HG03064 (cell line): ENCODE data around the gene CLCN5.

Source experiments
- ATAC-seq: cut with Tn5 transposase; IDR thresholded peaks from one replicate; pipeline ENCODE4 v1.9.1; 2021; ENCODE audit warnings: low read depth; ENCODE audit not compliant: unreplicated experiment

The CLCN5 gene

DNA sequence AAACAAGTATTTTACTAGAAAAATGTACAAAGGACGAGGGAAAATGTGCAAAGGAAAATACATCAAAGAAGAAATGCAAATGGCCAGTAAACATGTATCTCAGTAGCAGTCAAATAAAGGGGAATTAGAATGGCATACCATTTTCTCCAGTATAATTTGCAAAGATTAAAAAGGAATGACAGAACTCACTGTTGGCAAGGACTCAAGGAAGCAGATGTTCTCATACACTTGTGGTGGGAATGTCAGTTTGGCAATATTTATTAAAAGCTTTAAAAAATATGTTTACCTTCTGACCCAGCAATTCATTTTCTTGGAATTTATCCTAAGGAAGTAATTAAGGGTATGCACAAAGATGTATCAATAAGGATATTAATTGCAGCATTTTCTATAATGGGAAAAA is 7.6 kb downstream of the CLCN5 start:
- no peak for ATAC-seq

DNA sequence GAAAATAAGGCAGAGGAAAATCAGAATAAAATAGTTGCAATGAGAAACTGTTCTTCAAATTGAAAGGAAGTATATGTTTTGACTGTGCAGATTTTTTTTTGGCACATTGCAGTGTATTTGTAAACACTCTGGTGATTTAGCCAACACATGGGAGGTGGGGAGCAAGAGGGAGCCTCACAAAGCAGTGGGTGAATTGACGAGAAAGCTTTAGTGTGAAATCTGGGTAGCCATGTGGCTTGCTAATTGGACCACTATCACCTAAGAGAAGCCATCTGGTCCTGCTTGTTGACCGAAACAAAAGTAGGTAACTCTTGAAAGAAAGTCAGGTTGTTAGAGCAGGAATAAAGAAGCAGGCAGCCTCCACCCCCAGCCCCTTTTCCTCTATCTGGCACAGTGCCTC is 10.4 kb downstream of the CLCN5 start:
- no peak for ATAC-seq

DNA sequence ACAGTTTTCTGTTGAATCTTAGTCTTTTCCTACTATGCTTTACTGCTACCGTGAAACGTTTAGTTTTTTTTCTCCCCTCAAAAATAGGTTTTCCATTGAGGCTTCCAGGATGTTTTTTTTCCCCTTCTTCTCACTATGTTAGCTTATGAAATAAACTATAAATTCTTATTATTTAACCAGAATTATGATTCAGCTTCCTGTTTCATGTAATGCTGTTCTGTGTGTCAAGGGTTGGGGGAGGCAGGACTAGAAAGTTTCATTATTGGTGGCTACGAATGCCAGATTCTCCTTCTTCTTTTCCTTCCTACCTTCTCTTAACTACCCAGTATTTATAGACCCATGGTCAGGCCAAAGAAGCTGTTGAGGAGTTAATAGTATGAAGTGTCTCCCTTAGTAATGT is 11.8 kb downstream of the CLCN5 start:
- no peak for ATAC-seq

DNA sequence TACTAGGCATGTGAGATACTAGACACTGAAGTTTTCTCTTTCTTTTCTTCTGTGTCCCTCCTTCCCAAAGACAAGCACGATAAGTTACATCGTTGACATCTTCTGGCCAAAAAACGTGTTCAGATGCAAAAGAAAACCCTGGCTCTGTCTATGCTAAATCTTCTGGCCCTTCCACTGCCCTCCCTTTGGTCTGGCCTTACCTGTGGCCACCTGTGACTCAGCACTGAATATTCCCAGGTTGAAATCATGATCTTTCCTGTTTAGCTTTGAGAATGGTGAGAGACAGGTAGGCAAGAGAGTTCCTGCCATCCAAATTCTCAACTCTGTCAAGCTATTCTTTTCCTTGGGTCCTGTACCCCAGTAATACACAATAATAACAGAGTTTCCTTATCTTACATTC is 12.3 kb downstream of the CLCN5 start:
- ATAC-seq: no peak

DNA sequence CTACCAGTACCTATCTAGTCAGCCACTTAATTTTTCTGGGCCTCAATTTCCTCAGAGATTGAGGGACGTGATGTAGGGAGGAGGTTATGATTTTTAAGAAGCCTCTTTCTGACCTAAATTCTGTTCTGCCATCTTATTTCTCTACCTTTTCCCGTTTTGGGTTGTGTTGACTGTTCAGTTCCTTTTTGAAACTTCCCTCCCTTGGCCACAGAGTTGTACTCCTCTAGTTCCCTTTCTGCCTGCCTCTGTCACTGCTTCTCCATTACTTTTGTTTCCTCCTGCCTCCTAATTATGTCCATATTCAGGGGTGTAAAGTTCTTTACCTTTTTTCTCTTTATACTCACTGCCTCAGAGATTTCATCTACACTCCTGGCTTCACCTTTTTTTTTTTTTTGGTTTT is 25.4 kb downstream of the CLCN5 start:
- no peak for ATAC-seq

DNA sequence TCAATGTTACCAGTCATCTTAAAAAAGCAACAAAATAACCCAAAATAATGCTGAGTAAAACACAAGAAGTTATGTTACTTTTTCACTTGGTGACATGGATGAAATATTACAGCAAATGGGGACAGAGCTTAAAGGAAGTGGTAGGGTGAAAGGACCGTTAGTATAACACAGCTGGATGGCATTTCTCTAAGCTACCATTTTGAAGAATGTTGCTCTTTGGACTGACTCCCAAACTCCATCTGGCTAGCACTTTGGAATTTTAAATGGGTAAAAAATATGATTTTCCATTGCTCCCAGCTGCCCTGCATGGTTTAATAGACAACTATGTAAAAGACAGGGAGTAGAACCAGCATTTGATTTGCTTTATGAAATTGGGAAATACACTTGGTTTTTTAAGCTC is 27.6 kb downstream of the CLCN5 start:
- no peak for ATAC-seq

DNA sequence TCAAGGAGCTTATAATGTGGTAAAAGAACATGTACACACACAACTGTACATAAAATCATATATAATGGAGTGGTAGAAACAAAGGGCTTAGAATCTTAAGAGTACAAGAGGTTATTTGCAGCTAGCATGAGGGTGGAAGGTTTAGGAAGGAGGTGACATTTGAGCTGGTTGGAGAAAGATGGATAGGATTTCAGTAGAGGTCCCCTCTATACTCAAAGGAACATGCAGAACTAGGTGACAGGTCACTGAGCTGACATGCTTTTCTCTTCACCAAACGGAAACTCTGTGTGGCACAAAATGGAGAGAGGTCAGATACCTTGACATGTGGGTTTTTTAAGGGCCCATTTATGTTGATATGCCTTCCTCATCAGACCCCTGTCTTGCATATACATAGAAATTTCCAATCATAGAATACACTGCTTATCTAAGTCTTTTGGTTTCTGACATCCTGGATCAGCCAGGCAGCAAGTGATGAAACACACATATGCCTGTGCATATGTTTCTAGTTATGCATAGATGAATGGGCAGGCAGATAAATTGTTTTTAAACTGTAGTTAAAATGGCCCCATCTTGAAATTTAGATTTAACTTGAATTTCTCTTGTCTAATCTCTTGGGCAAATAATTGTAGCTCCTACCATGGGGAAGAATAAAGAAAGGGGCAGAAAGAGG is 29.3 kb downstream of the CLCN5 start:
- ATAC-seq: no peak

DNA sequence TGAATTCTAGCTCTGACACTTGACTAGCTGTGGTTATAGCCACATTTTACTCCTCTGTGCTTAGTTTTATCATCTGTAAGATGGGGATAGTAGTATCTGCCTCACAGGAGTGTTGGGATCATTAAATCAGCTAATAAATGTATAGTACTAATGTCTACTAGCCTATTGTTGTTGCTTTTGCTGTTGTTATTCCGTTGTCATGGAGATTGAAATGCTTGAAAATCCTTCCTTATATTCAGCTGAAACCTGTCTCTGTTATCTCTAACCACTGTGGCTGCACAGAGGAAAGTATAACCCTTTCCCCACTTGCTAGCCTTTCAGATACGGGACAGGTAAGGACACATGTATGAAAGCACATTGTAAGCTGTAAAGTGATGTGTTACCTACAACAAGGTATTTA is 33.9 kb downstream of the CLCN5 start:
- ATAC-seq: no peak

DNA sequence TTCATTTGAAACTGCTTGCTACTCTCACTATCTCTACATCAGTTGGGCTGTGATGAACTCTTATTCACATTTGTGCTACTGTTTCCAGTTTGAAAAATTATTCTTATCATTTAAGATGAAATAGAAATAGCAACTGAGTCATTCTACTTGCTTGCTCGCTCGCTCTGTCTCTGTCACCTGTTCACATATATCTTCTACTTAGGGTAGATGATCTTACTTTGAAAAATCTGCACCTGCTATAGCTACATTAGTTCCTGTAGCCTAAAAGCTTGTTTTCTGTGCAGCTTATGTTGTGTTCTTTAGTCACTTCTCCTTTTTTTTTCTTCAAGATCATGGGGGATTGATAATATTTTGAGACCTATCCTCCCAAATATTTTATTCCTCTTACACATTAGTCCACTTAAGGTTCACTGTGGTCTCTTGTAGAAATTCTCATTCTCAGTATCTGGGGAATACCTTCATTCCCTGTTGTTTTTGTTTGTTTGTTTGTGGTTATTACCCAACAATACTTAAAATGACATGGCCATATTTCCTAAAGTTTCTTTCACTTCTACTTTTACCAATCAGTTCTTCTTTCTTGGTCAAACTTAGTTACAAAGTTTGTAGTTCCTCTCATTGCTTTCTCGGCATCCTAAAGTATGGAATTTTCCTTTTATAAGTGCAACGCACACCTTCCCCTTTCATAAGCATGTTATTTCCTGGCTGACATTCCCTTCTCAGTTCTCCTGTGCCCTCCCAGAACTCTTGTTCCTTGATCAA is 36.5 kb downstream of the CLCN5 start:
- ATAC-seq: no peak

DNA sequence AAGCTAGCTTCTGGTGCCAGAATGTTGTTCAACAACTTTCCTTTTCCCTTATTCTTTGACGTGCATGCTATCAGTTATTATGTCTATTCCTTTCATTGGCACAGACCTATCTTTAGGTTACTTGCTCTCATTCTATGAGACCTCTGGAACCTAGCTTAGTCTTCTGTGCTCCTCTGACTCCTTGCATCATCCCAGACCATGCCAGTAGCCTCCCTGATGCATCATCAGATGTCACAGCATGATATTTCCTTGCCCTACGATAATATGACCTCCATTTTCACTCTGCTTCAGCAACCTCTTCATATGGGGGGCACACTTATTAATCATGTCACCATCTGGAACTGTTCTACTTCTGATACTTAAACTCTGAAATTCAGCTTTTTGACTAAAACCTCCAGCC is 37.2 kb downstream of the CLCN5 start:
- no peak for ATAC-seq

DNA sequence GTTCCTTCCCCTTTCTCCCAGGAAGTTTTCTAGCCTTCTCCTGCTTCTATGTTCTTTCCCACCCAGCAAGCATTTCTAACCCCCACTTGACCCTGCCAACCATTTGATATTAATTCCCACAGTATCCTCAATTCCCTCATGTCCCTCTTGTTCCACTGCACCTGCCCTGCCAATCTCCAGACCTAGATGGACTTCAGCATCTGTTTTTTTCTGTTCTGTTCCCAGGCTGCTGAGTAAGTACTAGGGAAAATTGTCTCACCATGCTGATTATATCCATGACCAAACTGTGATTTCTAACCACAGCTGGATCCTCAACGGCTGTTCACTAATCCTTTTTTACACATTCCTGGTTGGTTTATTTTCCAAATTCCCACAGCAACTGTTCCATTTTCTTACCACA is 37.7 kb downstream of the CLCN5 start:
- no peak for ATAC-seq

DNA sequence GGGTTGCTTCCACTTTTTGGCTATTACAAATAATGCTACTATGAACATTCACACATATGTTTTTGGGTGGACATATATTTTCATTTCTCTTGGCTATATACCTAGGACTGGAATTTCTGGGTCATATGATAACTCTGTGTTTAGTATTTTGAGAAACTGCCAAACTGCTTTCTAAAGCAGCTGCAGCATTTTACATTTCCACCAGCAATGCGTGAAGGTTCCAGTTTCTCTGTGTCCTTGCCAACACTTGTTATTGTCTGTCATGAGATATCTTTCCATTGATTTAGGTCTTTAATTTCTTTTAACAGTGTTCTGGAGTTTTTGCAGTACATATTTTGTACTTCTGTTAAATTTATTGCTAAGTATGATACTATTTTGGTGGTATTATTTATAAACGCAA is 48.3 kb downstream of the CLCN5 start:
- ATAC-seq: no peak

DNA sequence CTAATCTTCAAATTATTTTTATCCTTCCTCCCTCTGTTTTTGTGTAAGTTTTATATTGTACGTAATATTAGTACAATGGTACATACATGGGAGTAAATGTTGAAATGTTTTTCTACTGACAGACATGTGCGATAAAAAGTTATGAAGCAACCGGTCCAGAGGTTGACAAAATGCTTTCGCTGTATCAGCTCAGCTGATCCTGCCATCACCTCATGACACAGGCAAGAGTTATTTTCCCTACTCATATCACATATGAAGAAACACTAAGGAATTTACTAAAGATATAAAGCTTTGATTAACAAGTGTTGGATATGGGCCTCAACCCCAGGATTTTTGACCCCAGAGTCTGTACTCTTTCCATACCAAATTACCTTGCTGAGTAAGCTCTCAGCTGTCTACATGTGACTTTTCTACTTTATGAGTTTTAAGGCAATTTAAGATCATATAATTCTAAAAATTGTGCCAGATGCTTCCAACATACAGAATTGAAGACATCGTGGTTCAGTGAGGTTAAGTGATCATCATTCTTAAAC is 50.0 kb downstream of the CLCN5 start:
- no peak for ATAC-seq

DNA sequence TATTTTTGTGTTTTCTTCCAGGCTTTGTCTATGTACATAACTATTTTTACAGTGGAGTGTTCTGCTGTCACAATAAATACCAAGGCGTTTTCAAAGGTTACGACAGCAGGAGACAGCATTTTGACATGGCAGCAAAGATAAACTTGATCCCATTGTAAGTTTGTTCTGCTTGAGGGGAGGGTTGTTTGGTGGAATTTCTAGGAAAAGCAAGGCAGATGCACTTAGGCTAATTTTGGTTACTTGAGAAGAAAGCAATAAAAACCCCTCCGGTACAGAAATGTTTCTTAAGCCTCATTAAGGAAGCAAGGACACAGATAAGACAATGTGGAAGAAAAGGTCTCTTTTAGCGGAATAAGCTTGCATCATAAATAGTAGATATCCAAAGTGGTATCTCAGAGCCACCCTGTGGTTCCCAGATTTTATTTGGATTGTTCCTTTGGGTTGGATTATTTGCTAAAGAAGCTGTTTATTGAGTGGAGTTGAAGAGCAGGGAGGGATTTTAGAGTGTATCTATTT is 54.3 kb downstream of the CLCN5 start:
- ATAC-seq: no peak

DNA sequence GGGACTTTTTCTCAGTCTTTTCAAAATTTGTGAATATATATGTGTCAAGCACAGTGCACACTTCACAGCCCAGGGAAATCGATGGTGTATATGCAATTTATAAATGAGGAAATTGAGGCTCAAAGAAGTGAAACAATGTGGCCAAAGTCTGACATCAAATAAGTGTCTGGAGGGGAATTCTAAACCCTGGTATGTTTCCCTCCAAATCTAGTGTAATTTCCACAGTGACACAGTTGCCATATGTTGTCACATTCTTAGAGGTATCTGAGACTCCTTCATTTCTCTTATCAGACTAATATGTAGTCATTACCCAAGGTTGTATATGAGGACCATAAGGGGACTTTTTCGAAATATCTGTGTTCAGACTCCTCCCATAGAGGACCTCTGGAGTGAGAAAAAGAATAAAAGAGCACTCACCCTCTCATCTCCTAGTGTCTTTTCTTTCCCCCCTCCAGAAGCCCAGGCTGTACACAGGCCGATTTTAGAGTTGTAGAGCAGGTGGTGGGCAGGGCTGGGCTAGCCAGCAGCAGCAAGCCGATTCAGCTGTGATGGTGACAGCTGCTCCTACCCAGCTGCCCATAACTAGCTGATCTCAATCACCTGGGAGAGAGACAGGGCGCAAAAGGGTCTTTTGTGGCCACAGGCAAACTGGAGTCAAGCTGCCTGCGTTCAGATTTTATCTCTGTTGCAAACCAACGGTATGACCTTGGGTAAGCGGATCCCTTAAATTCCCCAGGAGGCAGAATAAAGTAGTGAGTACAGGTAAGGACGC is 55.1 kb downstream of the CLCN5 start:
- no peak for ATAC-seq

DNA sequence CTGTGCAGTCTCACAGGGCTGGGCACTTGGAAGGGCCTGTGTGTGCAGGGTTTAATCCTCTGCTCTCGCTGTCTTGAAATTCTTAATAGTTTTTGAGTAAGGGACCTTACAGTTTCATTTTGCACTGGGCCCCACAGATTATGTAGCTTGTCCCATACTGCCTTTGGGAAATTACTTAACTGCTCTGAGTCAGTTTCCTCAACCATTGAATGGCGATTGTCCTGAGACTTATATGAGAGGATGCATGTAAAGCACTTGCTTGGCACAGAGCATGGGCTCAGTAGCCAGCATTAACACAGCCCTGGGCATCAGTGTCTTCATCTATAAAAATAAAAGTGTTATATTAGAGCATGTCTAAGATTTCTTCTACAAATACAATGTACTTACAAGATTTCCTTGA is 55.8 kb downstream of the CLCN5 start:
- ATAC-seq: no peak

DNA sequence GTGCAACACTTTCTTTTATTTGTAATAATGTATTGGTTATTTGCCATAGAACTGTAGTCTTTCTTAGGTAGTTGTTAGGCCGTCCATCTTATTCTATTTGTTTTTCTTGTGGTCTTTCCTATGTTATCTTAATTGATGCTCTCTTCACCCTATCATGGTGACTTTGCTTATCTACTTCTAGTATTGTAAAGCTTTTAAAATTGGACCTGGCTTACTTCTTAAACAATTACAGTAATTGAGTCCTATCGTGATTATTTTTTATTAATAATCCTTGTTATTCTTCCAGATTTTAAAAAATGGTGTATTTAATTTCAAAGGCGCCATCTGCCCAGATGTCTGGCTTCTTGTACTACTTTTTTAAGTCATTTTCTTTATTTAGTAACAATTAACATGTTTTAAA is 63.7 kb downstream of the CLCN5 start:
- ATAC-seq: no peak

DNA sequence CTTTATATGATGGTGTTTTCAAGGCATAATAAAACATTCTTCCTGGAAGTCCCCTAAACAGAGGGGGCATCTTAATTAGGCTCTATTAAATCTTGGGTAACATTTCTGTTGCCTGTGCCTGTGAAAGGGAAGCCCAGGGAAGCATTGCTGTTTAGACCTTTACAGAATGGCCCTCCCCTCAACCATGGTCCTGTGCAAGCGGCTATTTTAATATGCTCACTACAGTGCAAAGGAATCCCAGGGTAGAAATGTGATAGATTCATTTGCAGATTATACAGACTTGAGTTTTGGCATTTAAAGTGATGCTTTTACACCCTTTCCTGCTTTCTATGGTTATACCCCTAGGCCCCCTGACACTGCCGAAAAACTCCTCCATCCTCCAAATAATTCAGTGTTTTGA is 65.3 kb downstream of the CLCN5 start:
- ATAC-seq: no peak

DNA sequence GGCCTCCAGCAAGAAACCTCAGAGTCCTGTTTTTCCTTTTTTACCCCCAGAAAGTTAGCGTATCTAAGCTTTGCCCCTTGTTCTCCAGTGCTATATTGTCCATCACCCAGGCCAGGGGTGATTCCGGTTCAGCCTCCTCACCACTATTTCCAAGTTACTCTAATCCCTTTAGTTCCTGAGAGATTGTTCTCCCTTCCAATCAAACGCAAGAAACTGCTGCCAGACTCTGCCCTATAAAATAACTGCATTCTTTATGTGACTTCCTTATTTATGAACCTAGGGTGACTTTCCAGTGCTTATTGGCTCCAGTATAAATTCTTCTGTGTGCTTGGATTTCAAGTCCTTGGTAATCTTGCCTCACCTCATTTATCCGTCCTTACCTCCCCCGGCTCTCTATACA is 65.7 kb downstream of the CLCN5 start:
- no peak for ATAC-seq

DNA sequence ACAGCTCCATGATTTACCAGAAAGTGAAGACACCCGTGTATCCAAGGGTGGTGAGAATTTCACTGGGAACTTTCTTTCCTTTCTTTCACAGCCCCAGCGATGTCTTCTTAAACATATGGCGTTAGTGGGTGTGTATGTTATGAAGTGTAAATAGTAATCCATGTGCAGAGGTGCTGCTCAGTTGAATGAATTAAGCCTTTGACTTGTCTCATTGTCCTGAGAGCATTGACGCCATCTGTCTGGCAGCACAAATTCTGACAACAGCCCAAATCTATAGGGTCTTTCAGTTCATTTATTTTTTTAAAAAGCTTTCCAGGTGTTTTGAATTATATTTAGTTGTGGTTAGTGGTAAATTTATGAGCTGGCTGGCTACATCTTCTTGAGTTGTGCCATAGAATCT is 69.4 kb downstream of the CLCN5 start:
- ATAC-seq: no peak

DNA sequence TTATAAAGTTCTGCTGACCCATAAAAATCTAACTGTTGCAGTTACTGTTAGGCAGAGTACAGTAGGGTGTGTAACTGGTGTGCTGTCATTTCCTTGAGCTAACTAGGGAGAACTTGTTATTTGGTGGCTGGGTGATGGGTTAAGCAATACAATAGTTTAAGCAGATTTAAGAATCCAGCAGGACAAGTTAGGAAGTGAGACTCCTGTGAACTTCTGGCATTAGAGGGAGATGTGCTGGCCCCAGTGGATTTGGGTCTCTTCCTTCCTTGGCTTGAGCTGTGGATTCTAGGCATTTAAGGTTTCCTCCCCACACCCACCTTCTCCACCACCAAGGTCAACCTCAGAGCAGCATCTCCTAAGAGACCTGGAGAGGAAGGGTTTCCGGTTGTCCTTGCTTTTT is 70.5 kb downstream of the CLCN5 start:
- no peak for ATAC-seq
